ENCODE data around the gene TMSB4X.
"Not testable (repeated sequence)": the region's sequence is repeated elsewhere in the genome, so short reads cannot be mapped to it uniquely, and the experiment has no call there.

TMSB4X gene

GRCh38 chrX:12976819-12977732, 2.2 kb downstream of the TMSB4X start:
- FAIRE-seq: not testable (repeated sequence)

DNA sequence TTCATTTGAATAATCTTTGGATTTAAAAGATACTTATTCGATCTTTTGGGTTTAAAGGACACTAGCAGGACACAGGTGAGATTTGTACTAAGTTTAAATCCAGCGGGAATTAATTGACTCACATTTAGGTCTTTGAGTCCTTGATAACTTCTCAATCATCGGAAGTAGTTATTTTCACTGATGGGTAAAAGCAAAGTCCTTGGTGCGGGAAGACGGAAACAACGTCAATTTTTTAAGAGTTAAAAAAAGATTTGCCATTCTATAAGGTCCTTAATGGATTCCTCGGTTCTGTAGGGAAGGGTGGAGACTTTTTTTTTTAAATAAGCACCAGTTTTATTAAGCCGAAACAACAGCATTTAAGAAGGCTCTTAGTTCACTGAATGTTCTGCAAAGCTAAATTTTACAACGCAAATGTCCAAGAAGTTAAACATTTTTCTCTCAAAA, 2.9 kb downstream of the TMSB4X start:
- FAIRE-seq: no peak

DNA sequence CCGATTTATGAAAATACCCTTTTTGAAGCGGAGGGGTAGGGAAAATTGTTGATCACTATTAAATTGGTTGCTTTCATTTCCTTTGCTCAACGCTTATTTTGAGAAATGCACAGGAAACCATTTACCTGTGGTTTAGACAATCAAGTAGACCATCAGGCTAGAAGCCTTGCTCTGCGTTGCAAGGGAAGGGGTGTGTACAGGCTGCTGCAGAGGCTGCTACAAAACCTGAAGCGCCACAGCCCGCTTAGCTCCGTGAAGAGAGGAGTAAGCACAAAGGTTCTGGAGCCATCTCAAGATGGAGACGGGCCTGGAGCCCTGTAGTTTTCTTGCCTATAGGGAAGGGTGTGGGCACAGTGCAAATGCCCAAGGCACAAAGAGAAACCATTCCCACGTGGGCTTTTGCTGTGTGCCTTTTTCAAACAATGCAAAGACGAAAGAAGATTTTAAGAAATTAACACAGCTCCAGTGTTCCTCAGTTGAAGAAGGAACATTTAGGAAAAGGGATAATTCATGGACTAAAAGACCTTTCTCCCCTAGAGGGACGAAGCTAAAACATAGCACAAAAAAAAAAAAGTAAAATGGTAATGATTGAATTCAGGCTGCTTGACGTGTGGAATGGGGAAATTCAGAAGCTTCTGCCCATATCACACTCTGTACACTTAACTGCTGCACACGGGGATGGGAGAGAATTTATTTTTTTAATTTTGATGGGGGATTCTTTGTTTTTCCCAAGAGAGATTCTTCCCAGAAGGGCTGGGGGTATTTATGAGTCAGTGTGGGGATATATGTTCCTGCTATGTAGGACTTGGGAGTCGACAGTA, 3.5 kb downstream of the TMSB4X start:
- no peak for FAIRE-seq

DNA sequence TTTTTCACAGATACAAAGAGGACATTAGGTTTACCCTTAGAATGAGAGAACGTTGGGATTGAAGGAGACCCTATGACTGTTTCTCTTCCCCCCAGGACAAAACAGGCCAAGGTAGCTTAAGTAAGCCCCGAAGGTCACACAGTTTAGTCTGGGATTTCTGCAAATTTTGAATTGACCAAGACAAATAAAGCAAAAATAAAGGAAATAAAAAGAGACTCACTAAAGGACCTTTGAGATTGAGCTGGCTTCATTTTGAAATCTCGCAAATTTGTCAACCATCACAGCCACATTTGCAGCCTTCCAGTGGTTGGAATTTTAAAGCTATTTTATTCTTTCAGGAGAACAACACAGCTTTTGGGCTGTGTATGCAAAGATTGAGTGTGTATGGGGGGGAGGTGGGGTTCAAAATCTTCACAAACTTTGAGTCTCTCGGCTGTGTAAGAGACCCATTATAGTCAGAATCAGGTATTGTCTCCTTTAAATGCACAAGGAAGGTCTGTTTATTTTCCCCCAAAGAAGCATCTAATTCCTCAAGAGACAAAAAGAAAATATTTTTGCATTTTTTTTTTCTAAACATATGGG, 4.2 kb downstream of the TMSB4X start:
- FAIRE-seq: no peak

GRCh38 chrX:12979616-12980015, 4.7 kb downstream of the TMSB4X start:
- FAIRE-seq: no peak

DNA sequence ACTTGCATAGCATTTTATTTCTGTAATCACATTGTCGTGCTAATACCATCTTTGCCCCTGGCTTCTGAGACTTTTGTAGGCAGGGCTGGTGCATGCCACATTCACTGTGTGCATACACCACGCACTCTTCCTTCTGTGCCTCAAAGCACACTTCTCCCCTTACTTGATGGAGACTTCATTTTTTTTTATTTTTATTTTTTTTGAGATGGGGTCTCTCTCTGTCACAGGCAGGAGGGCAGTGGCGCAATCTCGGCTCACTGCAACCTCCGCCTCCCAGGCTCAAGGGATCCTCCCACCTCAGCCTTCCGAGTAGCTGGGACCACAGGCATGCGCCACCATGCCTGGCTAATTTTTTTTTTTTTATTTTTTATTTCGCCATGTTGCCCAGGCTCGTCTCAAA, 5.1 kb downstream of the TMSB4X start:
- FAIRE-seq: not testable (repeated sequence)

DNA sequence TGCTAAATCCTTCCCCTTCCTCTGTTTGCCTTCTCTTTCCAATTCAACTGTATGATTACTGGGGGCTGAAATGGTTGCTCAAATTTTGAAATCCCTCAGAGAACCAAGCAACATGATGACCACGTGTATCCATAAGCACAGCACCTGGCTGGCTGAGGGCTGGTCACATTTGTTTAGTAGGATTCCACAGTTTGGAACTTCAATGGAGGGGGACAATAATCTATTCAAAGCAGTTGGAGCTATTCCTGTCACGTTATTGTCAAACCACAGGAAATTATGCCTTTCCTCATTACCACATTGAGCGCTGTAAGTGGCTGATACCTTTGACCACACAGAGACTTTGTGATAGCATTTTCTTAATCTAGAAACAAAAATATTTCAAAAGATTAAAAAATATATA, 7.0 kb downstream of the TMSB4X start:
- FAIRE-seq: no peak

DNA sequence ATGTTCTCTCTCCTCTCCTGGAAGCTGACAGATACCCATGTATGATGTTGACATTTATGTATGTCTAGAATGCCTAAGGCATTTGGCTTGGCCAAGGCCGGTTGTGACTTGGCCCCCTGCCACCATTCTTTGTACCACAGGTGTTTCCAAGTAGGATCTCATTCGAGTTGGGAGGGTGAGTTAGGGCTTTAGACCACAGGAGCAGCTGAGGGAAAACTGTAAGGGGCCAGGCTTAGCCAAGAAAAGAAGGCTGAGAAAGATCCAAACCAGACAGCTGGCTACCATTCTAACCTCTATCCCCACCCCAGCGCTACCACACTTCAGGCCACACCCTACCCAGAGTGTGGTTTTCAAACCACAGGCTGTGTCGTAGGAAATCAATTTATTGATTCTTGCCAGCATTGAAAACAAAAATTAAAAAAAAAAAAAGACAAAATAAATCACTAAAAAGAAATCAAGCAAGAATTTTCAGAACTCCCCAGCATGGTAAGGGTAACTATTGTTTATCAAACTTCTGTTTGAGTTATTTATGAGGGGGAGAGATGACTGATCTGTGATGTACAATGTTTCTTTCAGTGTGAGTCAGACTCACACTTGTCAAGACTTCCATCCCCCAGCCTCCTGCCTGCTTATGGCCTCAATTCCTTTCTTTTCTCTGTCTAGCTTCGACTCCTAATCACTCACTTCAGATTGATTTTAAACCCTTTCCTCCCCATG, 9.9 kb downstream of the TMSB4X start:
- no peak for FAIRE-seq

- no peak for FAIRE-seq
Measured at GRCh38 chrX:12985331-12985730, 10.4 kb downstream of the TMSB4X start.

DNA sequence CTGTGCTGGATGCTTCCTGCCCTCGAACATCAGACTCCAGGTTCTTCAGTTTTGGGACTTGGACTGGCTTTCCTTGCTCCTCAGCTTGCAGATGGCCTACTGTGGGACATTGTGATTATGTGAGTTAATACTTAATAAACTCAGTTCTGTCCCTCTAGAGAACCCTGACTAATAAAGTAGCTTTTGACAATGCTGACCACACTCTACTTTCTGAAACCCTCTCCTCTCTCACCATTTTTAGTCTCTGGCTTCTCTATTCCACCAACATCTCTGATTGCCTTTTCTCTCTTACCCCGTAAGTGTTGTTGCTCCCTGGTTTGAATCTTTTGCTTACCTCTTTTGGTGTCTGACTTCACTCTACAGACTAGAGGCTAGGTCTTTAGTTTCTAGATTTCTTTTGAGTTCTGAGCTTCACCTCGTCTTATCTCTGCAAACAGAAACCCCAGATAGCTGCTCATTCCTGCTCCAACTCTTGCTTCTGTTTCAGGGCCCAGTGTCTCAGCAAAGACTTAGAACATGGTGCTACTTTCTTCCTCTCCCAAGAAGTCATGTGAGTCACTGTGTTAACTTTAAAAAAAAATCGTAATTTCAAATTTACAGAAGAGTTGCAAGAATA, 11.4 kb downstream of the TMSB4X start:
- FAIRE-seq: no peak

DNA sequence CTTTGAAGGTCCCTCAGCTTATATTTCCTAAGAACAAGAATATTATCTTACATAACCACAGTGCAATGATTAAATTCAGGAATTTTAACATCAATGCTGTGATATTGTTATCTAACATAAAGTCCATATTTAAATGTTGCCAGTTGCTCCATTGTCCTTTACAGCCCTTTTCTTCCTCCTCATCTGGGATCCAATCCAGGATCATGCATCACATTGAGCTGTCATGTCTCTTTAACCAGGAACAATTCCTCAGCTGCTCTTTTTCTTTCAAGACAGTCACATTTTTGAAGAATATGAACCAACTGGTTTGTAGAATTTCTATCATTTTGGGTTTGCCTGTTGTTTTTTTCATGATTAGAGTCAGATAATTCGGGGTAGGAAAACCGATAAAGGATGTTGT, 12.0 kb downstream of the TMSB4X start:
- FAIRE-seq: no peak

- FAIRE-seq: no peak
Measured at GRCh38 chrX:12987340-12987739, 12.4 kb downstream of the TMSB4X start.

DNA sequence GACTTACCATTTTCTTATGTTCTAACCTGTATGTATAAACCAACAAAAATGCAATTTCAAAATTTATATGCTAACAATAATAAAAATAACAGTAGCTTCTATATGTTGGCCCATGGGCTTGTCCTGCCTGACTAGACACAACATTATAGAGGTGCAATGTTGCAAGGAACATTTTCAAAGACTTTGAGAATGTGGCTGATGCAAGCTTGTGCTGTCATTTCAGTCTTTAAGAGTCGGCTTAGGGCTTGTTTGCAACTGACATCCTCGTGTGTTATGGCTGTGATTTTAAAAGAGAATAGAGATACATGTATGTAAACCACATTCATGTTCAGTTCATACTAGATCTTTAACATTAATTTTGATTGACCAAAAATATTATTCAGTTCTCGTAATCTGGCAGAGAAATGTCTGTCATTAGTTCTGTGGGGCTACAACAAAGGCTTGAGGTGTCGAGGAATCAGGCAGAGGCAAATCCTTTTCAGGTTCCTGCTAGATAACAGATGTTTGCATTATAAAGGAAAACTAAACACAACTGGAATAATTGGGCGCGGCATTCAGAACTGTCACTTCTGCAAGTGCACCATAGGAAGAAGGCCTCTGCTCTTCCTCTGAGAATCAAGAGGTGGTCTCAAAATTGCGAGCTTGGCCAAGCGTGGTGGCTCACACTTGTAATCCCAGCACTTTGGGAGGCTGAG, 13.1 kb downstream of the TMSB4X start:
- FAIRE-seq: no peak

- peak; percentile 97 for FAIRE-seq
Measured at GRCh38 chrX:12988797-12989196, 13.9 kb downstream of the TMSB4X start.

DNA sequence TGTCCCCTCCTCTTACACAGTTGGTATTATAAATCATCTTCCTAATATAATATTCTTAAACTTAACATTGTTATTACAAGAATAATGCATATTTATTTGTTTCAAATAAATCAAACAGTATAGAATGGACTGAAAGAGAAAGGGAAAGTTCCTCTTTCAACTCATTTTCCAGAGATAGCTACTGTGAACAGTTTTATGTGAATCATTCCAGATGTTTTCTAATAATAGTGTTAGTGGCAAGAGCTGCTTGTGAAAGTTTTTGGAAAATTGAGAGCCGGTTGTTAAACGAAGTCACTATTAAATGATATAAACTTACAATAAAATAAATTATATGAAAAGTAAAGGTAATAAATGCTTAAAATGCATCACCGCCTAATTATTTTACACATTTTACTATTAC, 14.6 kb downstream of the TMSB4X start:
- no peak for FAIRE-seq

GRCh38 chrX:12991575-12991974, 16.7 kb downstream of the TMSB4X start:
- no peak for FAIRE-seq

DNA sequence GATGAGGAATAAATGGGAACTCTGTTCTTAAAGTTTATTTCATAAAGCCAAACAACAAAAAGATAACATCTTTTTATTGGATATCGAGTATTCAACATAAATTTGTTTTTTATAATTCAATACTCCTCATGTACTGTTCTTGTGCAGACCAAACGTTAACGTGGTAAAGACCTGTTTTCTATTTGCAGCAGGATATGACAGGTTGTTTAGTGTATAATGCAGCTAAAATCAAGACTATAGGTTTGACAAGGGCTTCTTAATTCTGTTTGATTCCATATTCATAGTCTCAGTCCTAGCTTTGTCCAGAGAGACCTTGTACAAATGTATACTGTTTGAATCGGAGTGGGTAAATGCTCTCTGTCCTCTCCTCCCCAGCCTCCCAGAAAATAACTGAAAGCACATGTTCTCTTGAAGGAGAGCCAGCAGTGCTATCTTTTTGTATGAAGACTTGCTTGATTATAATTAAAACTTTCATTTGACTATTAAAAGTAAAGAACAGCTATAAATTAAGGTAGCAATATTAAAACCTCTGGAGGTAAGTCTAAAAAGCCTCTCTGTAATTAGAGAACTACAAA, 17.7 kb downstream of the TMSB4X start:
- no peak for FAIRE-seq

DNA sequence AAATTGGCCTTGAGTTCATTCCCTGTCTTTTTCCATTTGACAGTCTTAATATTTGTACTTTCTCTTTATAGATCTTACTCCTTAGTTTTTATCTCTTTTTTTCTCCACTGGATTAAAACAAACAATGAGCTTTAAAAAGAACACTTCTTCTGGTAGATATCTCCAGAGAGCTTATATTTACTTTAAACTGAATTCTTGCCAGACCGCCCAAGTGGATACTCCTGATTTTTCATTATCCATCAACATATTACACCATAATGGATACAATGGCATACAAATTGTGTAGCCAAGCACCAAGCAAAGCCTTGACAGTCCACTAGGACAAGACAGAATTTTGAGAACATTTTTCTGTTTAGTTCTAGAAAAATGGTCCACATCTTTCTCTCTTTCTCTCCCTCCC, 18.9 kb downstream of the TMSB4X start:
- no peak for FAIRE-seq

GRCh38 chrX:12994321-12994720, 19.4 kb downstream of the TMSB4X start:
- FAIRE-seq: no peak

DNA sequence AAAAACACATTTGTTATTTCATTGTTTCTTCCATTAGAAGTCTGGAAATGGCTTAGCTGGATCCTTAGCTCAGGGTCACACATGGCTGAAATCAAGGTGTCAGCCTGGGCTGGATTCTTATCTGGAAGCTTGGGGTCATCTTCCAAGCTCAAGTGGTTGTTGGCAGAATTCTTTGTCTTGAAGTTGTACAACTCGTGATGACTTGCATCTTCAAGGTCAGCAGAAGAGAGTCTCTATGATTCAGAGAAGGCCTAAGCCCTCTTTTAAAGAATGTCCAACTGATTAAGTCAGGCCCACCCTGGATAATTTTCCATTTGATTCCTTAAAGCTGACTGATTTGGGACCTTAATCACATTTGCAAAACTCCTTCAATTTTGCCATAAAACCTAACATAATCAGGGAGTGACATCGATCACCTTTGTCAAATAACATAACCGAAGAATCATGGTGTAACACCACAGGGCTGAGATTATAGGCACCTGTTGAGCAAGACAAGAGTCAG, 22.1 kb downstream of the TMSB4X start:
- no peak for FAIRE-seq
